Middle frontal gyrus (tissue), 1 donor: Measurements from ENCODE around the gene CNTNAP2.

Experiments
- DNase-seq: peaks from one replicate; pipeline ENCODE4 v3.0.0-alpha.2; 2015; ENCODE audit warnings: low spot score; ENCODE audit errors: extremely low spot score

CNTNAP2 gene

GRCh38 chr7:146414373-146414772, 297.8 kb downstream of the CNTNAP2 start:
- DNase-seq = no peak

DNA sequence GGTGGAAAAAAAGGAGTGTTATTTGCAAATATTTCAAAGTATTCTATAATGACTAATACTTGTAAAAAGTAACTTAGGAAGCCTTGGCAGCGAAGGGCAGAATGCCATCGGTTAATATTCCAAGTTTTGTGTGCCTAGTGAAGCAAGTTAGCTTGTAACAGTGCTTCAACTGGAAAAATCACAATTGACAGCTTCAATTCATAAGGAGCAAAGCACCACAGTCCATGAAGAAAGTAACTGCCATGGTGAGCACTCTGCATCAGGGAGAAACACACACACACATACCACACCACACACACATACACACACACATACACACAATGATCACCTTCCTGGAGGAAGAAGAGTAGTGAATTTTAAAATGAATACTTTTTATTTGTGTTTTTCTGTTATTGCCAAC, 298.3 kb downstream of the CNTNAP2 start:
- DNase-seq = no peak

- no peak for DNase-seq
These were observed 300.6 kb downstream of the CNTNAP2 start for GRCh38 chr7:146417176-146417575.

DNA sequence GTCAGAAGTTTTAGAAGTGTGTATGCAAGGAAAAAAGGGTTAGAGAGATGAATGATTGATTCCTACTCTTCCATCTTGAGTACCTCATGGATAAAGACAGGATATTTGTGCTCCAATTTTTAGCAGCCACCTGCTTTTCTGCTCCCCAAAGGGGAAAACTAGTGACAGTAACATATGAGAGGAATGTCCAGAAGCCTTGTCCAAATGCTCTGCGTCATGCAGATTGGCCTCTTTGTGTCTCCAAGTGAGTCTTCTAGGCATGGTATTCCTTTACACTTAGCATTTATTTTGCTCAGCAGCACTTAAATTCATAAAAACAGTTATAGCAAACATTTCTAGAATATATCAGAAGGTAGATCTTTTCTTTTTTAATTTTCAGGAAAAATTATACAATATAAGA, 306.8 kb downstream of the CNTNAP2 start:
- no peak for DNase-seq

GRCh38 chr7:146424084-146424483, 307.5 kb downstream of the CNTNAP2 start:
- no peak for DNase-seq

GRCh38 chr7:146433501-146433900, 316.9 kb downstream of the CNTNAP2 start:
- DNase-seq = no peak

GRCh38 chr7:146443102-146443501, 326.5 kb downstream of the CNTNAP2 start:
- DNase-seq = no peak

GRCh38 chr7:146449625-146450024, 333.0 kb downstream of the CNTNAP2 start:
- no peak for DNase-seq

- DNase-seq = no peak
These were observed 338.6 kb downstream of the CNTNAP2 start for GRCh38 chr7:146455091-146455655.

DNA sequence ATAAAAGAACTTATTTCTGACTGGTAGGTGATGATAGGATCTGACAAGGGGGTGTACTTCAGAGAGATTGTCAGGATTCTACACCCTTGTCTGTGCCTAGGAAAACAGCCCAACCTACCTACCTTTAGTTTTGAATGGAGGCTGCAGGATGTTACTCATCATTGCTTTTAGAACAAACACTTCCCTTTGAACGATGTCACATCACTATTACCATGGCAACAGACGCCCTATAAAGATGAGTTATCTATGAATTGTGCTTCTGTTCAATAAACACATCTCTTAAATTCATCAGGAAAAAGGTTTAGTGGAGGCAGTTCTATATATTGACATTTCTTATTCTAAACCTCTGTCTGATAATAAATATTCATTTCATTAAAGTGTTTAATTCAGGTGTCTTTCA, 362.4 kb downstream of the CNTNAP2 start:
- no peak for DNase-seq

GRCh38 chr7:146486519-146486918, 369.9 kb downstream of the CNTNAP2 start:
- DNase-seq = no peak

DNA sequence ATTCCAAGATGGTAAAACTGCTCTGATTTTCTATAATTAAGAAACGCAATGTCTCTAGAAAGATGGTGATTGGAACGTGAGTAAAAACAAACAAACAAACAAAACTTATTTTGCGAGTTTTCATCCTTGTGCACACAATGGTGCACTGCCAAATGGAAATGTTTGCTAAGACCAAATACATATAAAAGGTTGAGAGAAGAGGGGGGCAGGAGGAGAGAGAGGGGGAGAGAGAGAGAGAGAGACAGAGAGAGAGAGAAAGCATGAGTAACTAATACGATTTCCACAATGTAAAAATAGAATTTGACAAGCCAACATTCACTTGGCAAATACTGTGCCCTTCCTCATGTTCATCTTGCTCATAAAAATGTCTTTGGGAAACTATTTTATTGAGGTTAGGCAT, 375.4 kb downstream of the CNTNAP2 start:
- DNase-seq = no peak

GRCh38 chr7:146494952-146495596, 378.5 kb downstream of the CNTNAP2 start:
- no peak for DNase-seq

- no peak for DNase-seq
These were observed 380.1 kb downstream of the CNTNAP2 start for GRCh38 chr7:146496657-146497056.

DNA sequence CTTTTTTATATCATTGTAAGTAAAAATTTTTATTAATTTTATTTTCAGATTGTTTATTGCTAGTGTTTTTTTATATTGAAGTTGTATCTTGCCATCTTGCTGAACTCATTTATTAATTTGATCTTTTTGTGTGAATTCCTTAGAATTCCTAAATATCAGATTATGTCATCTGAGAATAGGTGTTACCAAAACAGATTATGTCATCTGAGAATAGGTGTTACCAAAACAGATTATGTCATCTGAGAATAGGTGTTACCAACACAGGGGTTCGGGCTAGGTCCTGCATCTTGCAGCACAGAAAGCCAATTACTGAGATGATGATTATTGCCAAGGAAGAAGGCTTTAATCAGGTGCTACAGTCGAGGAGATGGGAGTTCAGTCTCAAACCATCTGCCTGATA, 383.4 kb downstream of the CNTNAP2 start:
- DNase-seq = no peak

DNA sequence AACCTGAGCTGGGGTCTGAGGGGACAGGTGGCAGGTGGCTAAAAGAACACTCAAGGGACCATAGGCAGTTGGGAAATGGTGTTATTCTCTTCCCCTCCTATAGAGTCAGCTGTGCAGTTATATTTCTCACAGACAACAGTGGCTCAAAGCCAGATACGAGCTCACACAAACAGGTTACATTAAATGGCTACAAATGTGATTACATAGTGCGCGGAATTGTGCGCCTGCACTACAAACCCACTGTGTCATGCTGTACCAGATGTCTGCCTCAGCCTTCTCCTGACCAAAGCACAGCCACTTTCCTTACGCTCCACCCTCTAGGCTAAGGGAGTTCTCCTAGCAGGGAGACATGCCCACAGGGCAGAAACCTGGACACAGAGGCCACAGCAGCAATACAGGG, 387.2 kb downstream of the CNTNAP2 start:
- DNase-seq = no peak

- no peak for DNase-seq
These were observed 393.6 kb downstream of the CNTNAP2 start for GRCh38 chr7:146510088-146510680.

DNA sequence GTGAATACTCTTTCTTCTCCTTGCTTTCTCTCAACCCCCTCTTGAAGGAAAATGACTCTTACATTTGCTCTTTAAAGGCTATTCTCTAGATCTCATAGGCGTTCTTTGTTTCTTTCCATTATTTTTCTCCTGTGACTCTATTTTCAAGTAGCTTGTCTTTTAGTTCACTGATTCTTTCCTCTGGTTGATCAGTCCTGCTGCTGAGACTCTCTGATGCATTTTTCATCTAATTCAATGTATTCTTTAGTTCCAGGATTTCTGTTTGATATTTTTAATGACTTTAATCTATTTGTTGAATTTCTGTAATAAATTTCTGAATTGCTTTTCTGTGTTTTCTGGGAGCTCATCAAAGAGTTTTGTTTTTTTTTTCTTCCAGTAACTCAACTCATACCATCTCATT, 397.7 kb downstream of the CNTNAP2 start:
- DNase-seq = no peak

- DNase-seq = no peak
These were observed 412.0 kb downstream of the CNTNAP2 start for GRCh38 chr7:146528581-146528980.

DNA sequence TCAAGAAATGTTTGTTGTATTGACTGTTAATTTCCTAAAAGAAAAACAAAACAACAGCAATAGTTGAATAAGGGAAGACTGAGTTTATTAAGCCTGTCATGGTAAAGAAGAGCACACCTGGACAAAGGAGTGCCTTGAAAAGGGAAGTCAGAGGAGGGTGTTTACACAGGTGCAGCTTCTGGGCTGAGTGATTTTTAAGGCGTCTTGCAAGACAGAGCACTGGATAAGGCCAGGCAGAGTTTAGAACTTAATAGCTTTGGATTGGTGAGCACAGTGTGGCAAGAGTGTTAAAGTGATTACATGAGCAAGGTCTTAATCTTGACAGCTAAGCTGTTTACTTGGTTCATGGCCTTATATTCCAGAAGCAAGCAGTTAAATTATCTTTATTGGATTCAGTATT, 423.2 kb downstream of the CNTNAP2 start:
- no peak for DNase-seq

DNA sequence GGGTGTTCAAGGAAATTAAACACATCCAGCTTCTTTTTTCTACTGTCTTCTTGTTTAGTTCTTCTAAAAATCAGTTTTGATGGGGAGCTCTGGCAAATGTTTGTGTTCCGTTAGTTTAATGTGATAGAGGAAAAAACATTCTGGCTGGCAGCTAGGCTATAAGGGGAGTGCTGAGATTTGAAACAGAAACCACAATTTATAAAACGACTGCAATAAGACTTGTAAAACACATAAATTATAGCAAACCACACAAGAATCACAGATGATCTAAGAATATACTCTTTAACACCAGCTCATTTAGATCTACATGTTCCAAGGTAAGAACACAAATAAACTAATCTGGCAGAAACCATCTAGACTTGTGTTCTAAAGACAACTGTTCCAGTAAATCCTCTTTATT, 425.5 kb downstream of the CNTNAP2 start:
- DNase-seq = no peak

GRCh38 chr7:146544748-146545147, 428.1 kb downstream of the CNTNAP2 start:
- no peak for DNase-seq

DNA sequence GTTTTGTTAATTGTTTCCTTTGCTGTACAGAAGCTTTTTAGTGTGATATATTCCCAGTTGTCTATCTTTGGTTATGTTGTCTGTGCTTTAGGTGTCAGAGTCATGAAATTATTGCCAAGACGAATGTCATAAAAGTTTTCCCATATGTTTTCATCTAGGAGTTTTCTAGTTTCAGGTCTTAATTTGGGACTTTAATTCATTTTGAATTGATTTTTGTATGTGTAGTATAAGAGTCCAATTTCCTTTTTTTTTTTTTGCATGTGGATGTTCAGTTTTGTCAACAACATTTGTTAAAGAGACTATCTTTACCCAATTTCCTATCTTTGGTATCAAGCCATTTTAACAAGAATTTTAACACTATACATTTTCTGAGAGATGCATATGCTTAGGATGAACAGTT, 432.2 kb downstream of the CNTNAP2 start:
- DNase-seq = no peak
